ENCODE measurements around the gene LRRN2.

DNA sequence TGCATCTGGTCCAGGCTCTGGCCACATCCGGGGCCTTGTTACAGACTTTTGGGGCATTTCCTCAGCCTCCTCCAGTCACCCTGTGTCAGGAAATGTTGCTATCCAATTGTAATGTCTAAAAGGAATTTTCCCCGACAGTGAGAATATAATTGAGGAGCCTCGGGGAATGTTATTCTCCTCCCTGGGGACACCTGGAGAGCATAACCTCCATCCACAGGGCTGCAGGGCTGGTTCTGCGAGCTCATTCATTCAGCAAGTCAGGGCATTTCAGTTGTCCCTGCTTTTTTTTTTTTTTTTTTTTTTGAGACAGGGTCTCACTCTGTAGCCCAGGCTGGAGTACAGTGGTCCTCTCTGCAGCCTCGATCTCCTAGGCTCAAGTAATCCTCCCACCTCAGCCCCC, 96.7 kb downstream of the LRRN2 start:
- TF ChIP-seq, protein P1, sequence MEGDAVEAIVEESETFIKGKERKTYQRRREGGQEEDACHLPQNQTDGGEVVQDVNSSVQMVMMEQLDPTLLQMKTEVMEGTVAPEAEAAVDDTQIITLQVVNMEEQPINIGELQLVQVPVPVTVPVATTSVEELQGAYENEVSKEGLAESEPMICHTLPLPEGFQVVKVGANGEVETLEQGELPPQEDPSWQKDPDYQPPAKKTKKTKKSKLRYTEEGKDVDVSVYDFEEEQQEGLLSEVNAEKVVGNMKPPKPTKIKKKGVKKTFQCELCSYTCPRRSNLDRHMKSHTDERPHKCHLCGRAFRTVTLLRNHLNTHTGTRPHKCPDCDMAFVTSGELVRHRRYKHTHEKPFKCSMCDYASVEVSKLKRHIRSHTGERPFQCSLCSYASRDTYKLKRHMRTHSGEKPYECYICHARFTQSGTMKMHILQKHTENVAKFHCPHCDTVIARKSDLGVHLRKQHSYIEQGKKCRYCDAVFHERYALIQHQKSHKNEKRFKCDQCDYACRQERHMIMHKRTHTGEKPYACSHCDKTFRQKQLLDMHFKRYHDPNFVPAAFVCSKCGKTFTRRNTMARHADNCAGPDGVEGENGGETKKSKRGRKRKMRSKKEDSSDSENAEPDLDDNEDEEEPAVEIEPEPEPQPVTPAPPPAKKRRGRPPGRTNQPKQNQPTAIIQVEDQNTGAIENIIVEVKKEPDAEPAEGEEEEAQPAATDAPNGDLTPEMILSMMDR (IDR thresholded peaks at IDR 0.05 in 2 of 3, conservative IDR thresholded peaks at IDR 0.05 in 1 of 3; ENCODE audit: insufficient read depth in 2 of 3, low read depth in 1 of 3, low read length in 3 of 3): no peak
- TF ChIP-seq ZNF324 (CRISPR knock-in tag; IDR thresholded peaks at IDR 0.05) (no peak), NBN (IDR thresholded peaks at IDR 0.05; ENCODE audit: low read depth) (no peak), POLR2A (conservative IDR thresholded peaks at IDR 0.05) (no peak)

All from K562 (cell line).